Spleen (tissue), 11 donors: ENCODE data around the gene MACROD2. TPM values are rescaled to one million over a fixed set of nuclear protein-coding genes. Genes with fewer than 3 reads are reported as not detected.

Source experiments
- DNase-seq: peaks from one replicate; pipeline ENCODE4 v3.0.0-alpha.2; 2020
- H3K27ac ChIP-seq, 8 donors: fragments of 200-600 bp; sonication (generic) in 7 of 8; 1 replicate in 4 of 8; 2 replicates in 4 of 8; pipeline versions ENCODE4 v1.5.0 to v1.8.0; 2016 to 2021; ENCODE audit warnings: inconsistent platforms in 4 of 8, mild to moderate bottlenecking in 4 of 8, moderate library complexity in 1 of 8
- H3K27me3 ChIP-seq, 7 donors: fragments of 200-600 bp; sonication (generic) in 6 of 7; replicated peaks in 1 of 7; 1 replicate in 4 of 7; 2 replicates in 3 of 7; pipeline versions ENCODE4 v1.5.0 to v1.8.0; 2016 to 2021; ENCODE audit warnings: inconsistent platforms in 3 of 7, mild to moderate bottlenecking in 1 of 7
- H3K36me3 ChIP-seq, 6 donors: fragments of 200-600 bp; sonication (generic) in 5 of 6; 1 replicate in 4 of 6; 2 replicates in 2 of 6; pipeline versions ENCODE4 v1.5.0 to v1.8.0; 2016 to 2021; ENCODE audit warnings: inconsistent platforms in 2 of 6
- H3K4me1 ChIP-seq, 6 donors: fragments of 200-600 bp; sonication (generic) in 5 of 6; 1 replicate in 3 of 6; 2 replicates in 3 of 6; pipeline versions ENCODE4 v1.5.0 to v1.8.0; 2016 to 2021; ENCODE audit warnings: inconsistent platforms in 3 of 6
- H3K4me3 ChIP-seq, 8 donors: fragments of 200-600 bp; sonication (generic) in 7 of 8; 1 replicate in 4 of 8; 2 replicates in 4 of 8; pipeline versions ENCODE4 v1.5.0 to v1.8.0; 2016 to 2021; ENCODE audit warnings: inconsistent platforms in 4 of 8, mild to moderate bottlenecking in 4 of 8, moderate library complexity in 2 of 8
- H3K9me3 ChIP-seq, 8 donors: fragments of 200-600 bp; sonication (generic) in 7 of 8; 1 replicate in 4 of 8; 2 replicates in 4 of 8; pipeline versions ENCODE4 v1.5.0 to v1.8.0; 2016 to 2021; ENCODE audit warnings: inconsistent platforms in 4 of 8
- CTCF ChIP-seq, 11 experiments: fragments of 200-600 bp in 7 of 11; fragments of 450-650 bp in 4 of 11; sonication (generic) in 4 of 11; IDR thresholded peaks in 8 of 11; conservative IDR thresholded peaks in 3 of 11; 1 replicate in 7 of 11; 2 replicates in 4 of 11; pipeline versions ENCODE4 v1.4.0 to v1.8.0; 2016 to 2021; ENCODE audit warnings: antibody characterized with exemption in 11 of 11, inconsistent platforms in 4 of 11, mild to moderate bottlenecking in 1 of 11
- POLR2A ChIP-seq, 3 donors: fragments of 450-650 bp; IDR thresholded peaks; one replicate each; pipeline ENCODE4 v1.5.1; 2017; ENCODE audit warnings: antibody characterized with exemption in 3 of 3, mild to moderate bottlenecking in 1 of 3
- POLR2AphosphoS5 ChIP-seq, 3 donors: sonication (generic); formaldehyde crosslinking; IDR thresholded peaks; one replicate each; pipeline ENCODE4 v1.5.1; 2017; ENCODE audit warnings: antibody characterized with exemption in 3 of 3
- WGBS, 5 donors: extraction: QIAGEN DNeasy Blood & Tissue Kit in 3 of 5; methylation state at CpG; one replicate each; pipeline versions ENCODE4 v1.1.5 to v1.1.7; 2013 to 2018; 5-methylcytosine and 5-hydroxymethylcytosine counted together
- intact Hi-C: fragments of 100-400 bp; cut with DNase I; formaldehyde crosslinking; loops from one replicate; pipeline ENCODE4 v1.15.0; 2023; ENCODE audit warnings: low total_unique reads
- polyA plus RNA-seq, 3 donors: library from polyadenylated mRNA; stranded (reverse); fragments of 200-250 nt; gene quantifications; one replicate each; pipeline ENCODE4 v1.2.1, GENCODE V29; 2013
- total RNA-seq, 7 donors: library from RNA; depleted of rRNA in 3 of 7; stranded (reverse); fragments of >200 nt in 3 of 7; fragmentation: NEBNext Ultra II Directional in 4 of 7; extraction: Animal tissue kit (Norgen Biotek cat#: 25700) in 4 of 7; gene quantifications; one replicate each; pipeline versions ENCODE4 v1.1.0 to v1.2.1, GENCODE V29; 2016 to 2021
- donor health status: healthy with polysubstance abuse.
- donor health status: DM: no; HTN: no; CAD: no; lungs with moderate emphysema.
- donor health status: DM: no; HTN: no; CAD: no.
- donor health status: Bipolar disorder and iron deficiency.
- donor health status: healthy.
- donor health status: DM: no; HTN: no; CAD: no.
- donor health status: DM: yes; HTN: yes; CAD: no.

Gene MACROD2
- total and polyA plus RNA-seq, 10 donors = 1.5 to 4.7 (median 3.4) TPM

GRCh38 chr20:14845199-14846160 lies 850.2 kb downstream of the MACROD2 start:
- H3K4me3 ChIP-seq = no peak overlapping the region
- intact Hi-C loops = no loop called here
- 69 to 86% (median 72%) methylated on average over 2 of the region's 2 CpGs for WGBS, 5 donors
- H3K4me1 ChIP-seq = no peaks in the 10 kb centered on the region
- TF ChIP-seq POLR2AphosphoS5 (IDR thresholded peaks at IDR 0.05) (no peak), CTCF (IDR thresholded peaks at IDR 0.05 in 8 of 11, conservative IDR thresholded peaks at IDR 0.05 in 3 of 11) (no peak), POLR2A (IDR thresholded peaks at IDR 0.05) (no peak)
- no peaks in the 10 kb centered on the region for H3K27me3 ChIP-seq
- H3K36me3 ChIP-seq = no peaks in the 10 kb centered on the region
- no peaks in the 10 kb centered on the region for H3K9me3 ChIP-seq
- no peak for DNase-seq
- no peak overlapping the region for H3K27ac ChIP-seq

- H3K36me3 ChIP-seq = no peaks in the 10 kb centered on the region
- no peak overlapping the region for H3K27ac ChIP-seq
- TF ChIP-seq POLR2AphosphoS5 (IDR thresholded peaks at IDR 0.05) = no peak
- no peak for TF ChIP-seq CTCF (IDR thresholded peaks at IDR 0.05 in 8 of 11, conservative IDR thresholded peaks at IDR 0.05 in 3 of 11)
- no peak for TF ChIP-seq POLR2A (IDR thresholded peaks at IDR 0.05)
- DNase-seq = no peak
- intact Hi-C loops = no loop called here
- no peak overlapping the region for H3K4me3 ChIP-seq
- WGBS, 5 donors = 83 to 91% (median 89%) methylated on average over 4 of the region's 4 CpGs
- H3K27me3 ChIP-seq = no peaks in the 10 kb centered on the region
- no peaks in the 10 kb centered on the region for H3K4me1 ChIP-seq
- no peaks in the 10 kb centered on the region for H3K9me3 ChIP-seq
Measured at GRCh38 chr20:14848806-14849205, 853.5 kb downstream of the MACROD2 start.

GRCh38 chr20:14853079-14853478 lies 857.8 kb downstream of the MACROD2 start:
- intact Hi-C loops = no loop called here
- H3K4me3 ChIP-seq = no peak overlapping the region
- no peak for DNase-seq
- H3K27ac ChIP-seq = no peak overlapping the region
- TF ChIP-seq POLR2AphosphoS5 (IDR thresholded peaks at IDR 0.05) (no peak), CTCF (IDR thresholded peaks at IDR 0.05 in 8 of 11, conservative IDR thresholded peaks at IDR 0.05 in 3 of 11) (no peak), POLR2A (IDR thresholded peaks at IDR 0.05) (no peak)
- no peaks in the 10 kb centered on the region for H3K4me1 ChIP-seq
- H3K9me3 ChIP-seq = no peaks in the 10 kb centered on the region
- 59 to 75% (median 66%) methylated on average over 2 of the region's 2 CpGs for WGBS, 5 donors
- no peaks in the 10 kb centered on the region for H3K36me3 ChIP-seq
- H3K27me3 ChIP-seq = no peaks in the 10 kb centered on the region

GRCh38 chr20:14855171-14855570 lies 859.9 kb downstream of the MACROD2 start:
- no peaks in the 10 kb centered on the region for H3K36me3 ChIP-seq
- no peaks in the 10 kb centered on the region for H3K4me1 ChIP-seq
- H3K27me3 ChIP-seq = no peaks in the 10 kb centered on the region
- WGBS, 5 donors = 87 to 98% (median 93%) methylated on average over 2 of the region's 2 CpGs
- no peak for DNase-seq
- no peak overlapping the region for H3K4me3 ChIP-seq
- no peak for TF ChIP-seq POLR2A (IDR thresholded peaks at IDR 0.05)
- TF ChIP-seq CTCF (IDR thresholded peaks at IDR 0.05 in 8 of 11, conservative IDR thresholded peaks at IDR 0.05 in 3 of 11) = no peak
- TF ChIP-seq POLR2AphosphoS5 (IDR thresholded peaks at IDR 0.05) = no peak
- intact Hi-C loops = no loop called here
- no peaks in the 10 kb centered on the region for H3K9me3 ChIP-seq
- H3K27ac ChIP-seq = no peak overlapping the region
